ENCODE results near the gene KRT16. TPM values are rescaled to one million over a fixed set of nuclear protein-coding genes. Genes with fewer than 3 reads are reported as not detected.

KRT16 gene
- total and polyA plus RNA-seq, 2 of the 8 experiments (the other 6 are each of a cell fraction or from before 2014, with no cell fraction given), result not detected

- no peak overlapping the region for H2BK120ac ChIP-seq (replicated peaks; ENCODE audit: low read depth, low read length)
- peak overlapping the region; percentile 75 for H2BK5ac ChIP-seq (ENCODE audit: low read depth, low read length)
- peak overlapping the region; percentile 65 for H2BK15ac ChIP-seq (ENCODE audit: low read length)
- H3K56ac ChIP-seq (replicated peaks; ENCODE audit: insufficient read length, low read depth, low read length), result no peak overlapping the region
- no peaks in the 10 kb centered on the region for H3K9me3 ChIP-seq (ENCODE audit: insufficient read depth in 2 of 2, low read depth in 1 of 2, low read length in 1 of 2)
- H4K8ac ChIP-seq (ENCODE audit: extremely low read depth, insufficient read depth, low read length), result peak overlapping the region; percentile 92
- no peak overlapping the region for H3K4me2 ChIP-seq (ENCODE audit: insufficient read depth in 1 of 2, low read depth in 2 of 2, low read length in 2 of 2)
- H2BK20ac ChIP-seq (ENCODE audit: low read length), result peak overlapping the region; percentile 48; the same call in 1 of the 2 replicates
- H3K79me2 ChIP-seq (ENCODE audit: control insufficient read depth in 1 of 2, insufficient read depth in 2 of 2, low read length in 2 of 2), result no peaks in the 10 kb centered on the region
- no peaks in the 10 kb centered on the region for H3K27me3 ChIP-seq (replicated peaks in 1 of 4; ENCODE audit: control insufficient read depth in 3 of 4, extremely low read depth in 1 of 4, insufficient read depth in 3 of 4, low read length in 3 of 4)
- peak overlapping the region; percentile 92 for H4K91ac ChIP-seq (replicated peaks; ENCODE audit: insufficient read length, low read length)
- H3K4me1 ChIP-seq (replicated peaks in 1 of 4; ENCODE audit: control insufficient read depth in 3 of 4, insufficient read depth in 4 of 4, low read length in 3 of 4), result peaks cover 0 to 24% (median 8%) of the 10 kb centered on the region in 4 experiments; a peak in 5 of 7 replicates
- H3K14ac ChIP-seq (ENCODE audit: insufficient read length), result no peak overlapping the region
- FAIRE-seq (no peak), DNase-seq (ENCODE audit: low read depth in 1 of 2, low spot score in 2 of 2) (no peak)
- peak overlapping the region; percentile 37; the same call in 1 of the 2 replicates for H2AFZ ChIP-seq (ENCODE audit: low read length)
- no peak overlapping the region for H3K23ac ChIP-seq (ENCODE audit: insufficient read length)
- H3K36me3 ChIP-seq (ENCODE audit: control insufficient read depth in 2 of 4, insufficient read depth in 4 of 4, low read length in 3 of 4), result no peaks in the 10 kb centered on the region
- no peak overlapping the region for H2AK5ac ChIP-seq (ENCODE audit: low read depth, low read length)
- ChIA-PET CTCF (ENCODE audit: partially characterized antibody) (interaction anchor here (0.7 to 20.4 kb wide), 11 partner anchors 8 to 1040 kb away, joined by 3 to 492 read pairs (median 3); partner anchors contain the start of gene KRT17), POLR2A (ENCODE audit: partially characterized antibody) (interaction anchor here (1.3 to 2.1 kb wide), 3 partner anchors 33 to 34 kb away, joined by 3 to 8 read pairs (median 6); partner anchors contain the start of gene EIF1)
- 81% methylated on average over 24 of the region's 24 CpGs; no CpG with 5 or more reads in 1 of the 2 experiments for WGBS, 2 experiments (ENCODE audit: extremely low coverage in 1 of 2, insufficient coverage in 1 of 2, insufficient read length in 1 of 2, insufficient replicate concordance in 2 of 2, low coverage in 1 of 2, low lambda C conversion rate in 2 of 2, missing lambda C conversion rate in 1 of 2)
- no peak overlapping the region for H3K9ac ChIP-seq (replicated peaks in 1 of 4; ENCODE audit: extremely low read depth in 1 of 4, low read depth in 3 of 4, low read length in 3 of 4)
- H3K23me2 ChIP-seq (ENCODE audit: low read depth, low read length), result peaks cover 7% of the 10 kb centered on the region; the same call in 1 of the 2 replicates
- H3K4ac ChIP-seq (replicated peaks; ENCODE audit: insufficient read length, low read depth, low read length), result peak overlapping the region; percentile 82
- no peak overlapping the region for H3K27ac ChIP-seq (ENCODE audit: low read depth, low read length)
- H3K79me1 ChIP-seq (ENCODE audit: low read depth, low read length), result no peaks in the 10 kb centered on the region
- H3K18ac ChIP-seq (ENCODE audit: extremely low read depth, low read length), result peak overlapping the region; percentile 60
- no peak overlapping the region for H3K4me3 ChIP-seq (ENCODE audit: extremely low read depth in 1 of 4, insufficient read depth in 2 of 4, low read depth in 3 of 4, low read length in 4 of 4)
- peaks cover 0 to 5% of the 10 kb centered on the region in 2 experiments for H4K20me1 ChIP-seq (replicated peaks in 1 of 2; ENCODE audit: control insufficient read depth in 1 of 2, insufficient read depth in 2 of 2, low read length in 2 of 2)
- peak overlapping the region; percentile 44 for H2BK12ac ChIP-seq (ENCODE audit: low read depth, low read length)
- peak overlapping the region; percentile 61 for H4K5ac ChIP-seq (ENCODE audit: insufficient read length, low read depth, low read length)
- TF ChIP-seq SP1 (IDR thresholded peaks at IDR 0.05; ENCODE audit: low read depth, low read length), result no peak
- no peak for TF ChIP-seq JUN (IDR thresholded peaks at IDR 0.05; ENCODE audit: low read depth, low read length)
- TF ChIP-seq SIX5 (IDR thresholded peaks at IDR 0.05; ENCODE audit: low read depth, low read length), result no peak
- no peak for TF ChIP-seq ATF3 (IDR thresholded peaks at IDR 0.05; ENCODE audit: insufficient read depth, low read depth, low read length)
- no peak for TF ChIP-seq EGR1 (IDR thresholded peaks at IDR 0.05; ENCODE audit: borderline replicate concordance, low read depth, low read length)
- no peak for TF ChIP-seq RNF2 (IDR thresholded peaks at IDR 0.05; ENCODE audit: borderline replicate concordance, low read depth, low read length, missing control alignments, poor library complexity, severe bottlenecking)
- no peak for TF ChIP-seq EZH2 (IDR thresholded peaks at IDR 0.05; ENCODE audit: low read depth, low read length, severe bottlenecking)
- no peak for TF ChIP-seq TBP (IDR thresholded peaks at IDR 0.05; ENCODE audit: low read depth, low read length)
- no peak for TF ChIP-seq SUZ12 (IDR thresholded peaks at IDR 0.05; ENCODE audit: low read length)
- no peak for TF ChIP-seq CBX8 (IDR thresholded peaks at IDR 0.05; ENCODE audit: borderline replicate concordance, low read depth, low read length)
Observed at GRCh38 chr17:41654678-41655607, 42.4 kb upstream of the KRT16 start.

Measured in H1 (cell line).